PFSK-1 (cell line): ENCODE results near the gene CIAO2B.

Experiments used
- FOXP2 ChIP-seq: optimal IDR thresholded peaks from 2 replicates; pipeline ENCODE3; 2011; ENCODE audit warnings: borderline replicate concordance, control low read depth, inconsistent platforms; ENCODE audit not compliant: insufficient read depth; ENCODE audit errors: extremely low read length, extremely low read depth
- POLR2AphosphoS5 ChIP-seq: IDR thresholded peaks from 2 replicates; pipeline ENCODE4 v1.6.1; 2012; ENCODE audit warnings: low read depth, mild to moderate bottlenecking, control low read depth, low read length, moderate library complexity
- SIN3A ChIP-seq: IDR thresholded peaks from 2 replicates; pipeline ENCODE4 v1.6.1; 2012; ENCODE audit warnings: mild to moderate bottlenecking, low read length, moderate library complexity, borderline replicate concordance; ENCODE audit not compliant: insufficient read depth
- TAF1 ChIP-seq: IDR thresholded peaks from 2 replicates; pipeline ENCODE4 v1.6.1; 2012; ENCODE audit warnings: low read length, control low read depth, borderline replicate concordance; ENCODE audit not compliant: insufficient read depth
- TF ChIP-seq, protein P1 (sequence below), 2 experiments: IDR thresholded peaks; 2 replicates each; pipeline versions ENCODE4 v1.6.1 to v1.8.0; 2011 to 2012; ENCODE audit warnings: low read depth in 2 of 2, low read length in 2 of 2, control low read depth in 1 of 2, inconsistent platforms in 1 of 2, mild to moderate bottlenecking in 1 of 2, moderate library complexity in 1 of 2; ENCODE audit not compliant: insufficient read depth in 1 of 2

The CIAO2B gene

DNA sequence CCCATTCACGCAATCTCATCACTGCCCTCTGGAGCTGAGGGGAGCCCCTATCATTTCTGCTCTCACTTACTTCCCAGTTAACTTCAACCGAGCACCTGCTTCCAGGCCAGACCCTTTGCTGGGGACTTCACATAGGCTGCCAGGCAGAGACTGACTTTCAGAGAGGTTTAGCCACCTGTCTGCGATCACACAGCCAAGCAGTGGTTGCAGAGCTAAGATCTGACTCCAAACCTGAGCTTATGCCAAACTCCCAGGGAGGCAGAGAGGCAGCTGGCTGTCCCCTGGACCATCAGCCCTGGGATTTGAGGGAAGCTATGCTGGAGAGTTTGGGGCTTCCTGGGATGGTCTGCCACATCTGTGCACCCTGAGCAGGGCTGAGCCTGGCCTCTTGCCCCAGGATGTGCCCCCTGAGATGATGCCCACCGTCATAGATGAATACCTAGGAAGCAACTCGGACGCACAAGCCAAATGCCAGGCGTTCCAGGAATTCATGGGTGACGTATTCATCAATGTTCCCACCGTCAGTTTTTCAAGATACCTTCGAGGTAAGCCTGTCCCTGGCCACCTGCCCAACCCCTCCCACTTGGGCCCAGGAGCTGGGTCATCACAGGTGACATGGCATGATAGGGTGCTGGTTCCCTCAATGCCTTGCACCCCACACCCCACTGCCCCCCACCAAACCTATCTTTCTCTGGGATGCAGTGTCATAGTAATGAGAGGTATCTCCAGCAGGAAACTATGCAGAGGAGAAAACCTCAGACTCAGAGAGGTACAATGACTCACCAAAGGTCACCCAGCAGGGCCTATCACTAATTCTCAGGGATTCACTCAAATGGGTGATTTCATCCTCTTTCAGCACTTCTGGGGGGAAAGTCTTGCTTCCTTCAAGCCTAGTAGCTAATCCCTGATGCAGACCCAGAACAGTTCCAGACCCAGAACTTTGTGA is 36.8 kb upstream of the CIAO2B start:
- TF ChIP-seq SIN3A (no peak), FOXP2 (no peak), TAF1 (no peak), POLR2AphosphoS5 (no peak)
- TF ChIP-seq, protein P1, sequence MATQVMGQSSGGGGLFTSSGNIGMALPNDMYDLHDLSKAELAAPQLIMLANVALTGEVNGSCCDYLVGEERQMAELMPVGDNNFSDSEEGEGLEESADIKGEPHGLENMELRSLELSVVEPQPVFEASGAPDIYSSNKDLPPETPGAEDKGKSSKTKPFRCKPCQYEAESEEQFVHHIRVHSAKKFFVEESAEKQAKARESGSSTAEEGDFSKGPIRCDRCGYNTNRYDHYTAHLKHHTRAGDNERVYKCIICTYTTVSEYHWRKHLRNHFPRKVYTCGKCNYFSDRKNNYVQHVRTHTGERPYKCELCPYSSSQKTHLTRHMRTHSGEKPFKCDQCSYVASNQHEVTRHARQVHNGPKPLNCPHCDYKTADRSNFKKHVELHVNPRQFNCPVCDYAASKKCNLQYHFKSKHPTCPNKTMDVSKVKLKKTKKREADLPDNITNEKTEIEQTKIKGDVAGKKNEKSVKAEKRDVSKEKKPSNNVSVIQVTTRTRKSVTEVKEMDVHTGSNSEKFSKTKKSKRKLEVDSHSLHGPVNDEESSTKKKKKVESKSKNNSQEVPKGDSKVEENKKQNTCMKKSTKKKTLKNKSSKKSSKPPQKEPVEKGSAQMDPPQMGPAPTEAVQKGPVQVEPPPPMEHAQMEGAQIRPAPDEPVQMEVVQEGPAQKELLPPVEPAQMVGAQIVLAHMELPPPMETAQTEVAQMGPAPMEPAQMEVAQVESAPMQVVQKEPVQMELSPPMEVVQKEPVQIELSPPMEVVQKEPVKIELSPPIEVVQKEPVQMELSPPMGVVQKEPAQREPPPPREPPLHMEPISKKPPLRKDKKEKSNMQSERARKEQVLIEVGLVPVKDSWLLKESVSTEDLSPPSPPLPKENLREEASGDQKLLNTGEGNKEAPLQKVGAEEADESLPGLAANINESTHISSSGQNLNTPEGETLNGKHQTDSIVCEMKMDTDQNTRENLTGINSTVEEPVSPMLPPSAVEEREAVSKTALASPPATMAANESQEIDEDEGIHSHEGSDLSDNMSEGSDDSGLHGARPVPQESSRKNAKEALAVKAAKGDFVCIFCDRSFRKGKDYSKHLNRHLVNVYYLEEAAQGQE (IDR thresholded peaks at IDR 0.05; ENCODE audit: insufficient read depth in 1 of 2, low read depth in 2 of 2, low read length in 2 of 2) = no peak

DNA sequence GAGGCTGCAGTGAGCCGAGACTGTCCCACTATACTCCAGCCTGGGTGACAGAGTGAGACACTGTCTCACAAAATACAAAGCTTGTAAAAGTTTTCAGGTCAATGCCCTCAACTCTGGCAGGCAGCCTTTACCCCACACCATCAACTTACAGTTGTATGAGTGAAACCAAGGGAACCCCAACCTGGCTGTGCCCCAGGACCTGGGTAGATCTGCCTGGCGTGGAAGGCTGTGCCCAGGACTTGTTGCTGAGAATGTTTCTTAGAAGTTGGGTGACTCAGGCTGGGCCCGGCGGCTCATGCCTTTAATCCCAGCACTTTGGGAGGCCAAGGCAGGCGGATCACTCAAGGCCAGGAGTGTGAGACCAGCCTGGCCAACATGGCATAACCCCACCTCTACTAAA is 34.6 kb upstream of the CIAO2B start:
- TF ChIP-seq SIN3A = no peak
- TF ChIP-seq, protein P1 (IDR thresholded peaks at IDR 0.05; ENCODE audit: insufficient read depth in 1 of 2, low read depth in 2 of 2, low read length in 2 of 2) = no peak
- TF ChIP-seq POLR2AphosphoS5 = no peak
- no peak for TF ChIP-seq TAF1
- no peak for TF ChIP-seq FOXP2

DNA sequence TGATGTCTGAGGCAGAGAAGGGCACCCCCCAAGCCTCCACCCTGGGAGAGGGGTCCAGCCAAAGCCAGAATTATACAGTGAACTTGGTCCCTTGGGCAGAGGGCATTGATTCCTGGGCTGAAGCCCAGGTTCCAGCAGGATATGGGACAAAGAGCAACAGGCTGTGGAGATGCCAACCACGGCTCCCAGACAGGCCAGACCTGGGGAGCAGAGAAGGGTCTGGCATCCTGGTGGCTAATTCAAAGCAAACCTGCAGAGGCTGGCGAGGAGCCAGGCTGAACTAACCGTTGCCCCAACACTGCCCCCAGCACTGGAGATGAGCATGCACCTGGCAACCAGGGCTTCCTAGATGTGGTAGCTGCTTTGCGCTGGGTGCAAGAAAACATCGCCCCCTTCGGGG is 29.8 kb upstream of the CIAO2B start:
- no peak for TF ChIP-seq FOXP2
- TF ChIP-seq, protein P1 (IDR thresholded peaks at IDR 0.05; ENCODE audit: insufficient read depth in 1 of 2, low read depth in 2 of 2, low read length in 2 of 2) = no peak
- no peak for TF ChIP-seq TAF1
- no peak for TF ChIP-seq POLR2AphosphoS5
- no peak for TF ChIP-seq SIN3A

DNA sequence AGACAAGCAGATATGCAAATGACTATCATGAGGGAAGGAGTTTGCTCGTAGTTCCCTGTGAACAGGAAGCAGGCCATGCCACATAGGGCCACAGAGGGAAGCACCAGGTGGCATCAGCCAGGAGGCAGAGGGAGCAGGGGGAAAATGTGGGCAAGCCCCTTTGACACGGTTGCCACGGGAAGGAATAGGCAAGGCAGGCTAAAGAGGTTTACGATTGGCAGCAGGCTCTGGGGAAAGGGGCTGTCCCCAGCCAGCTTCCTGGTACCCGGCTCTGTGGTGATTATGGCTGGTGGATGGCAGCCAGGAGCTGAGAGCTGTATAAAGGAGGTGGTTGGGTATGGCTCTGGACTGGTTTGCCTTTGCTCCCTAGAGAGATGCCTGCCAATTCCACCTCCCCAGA is 27.7 kb upstream of the CIAO2B start:
- no peak for TF ChIP-seq POLR2AphosphoS5
- no peak for TF ChIP-seq TAF1
- TF ChIP-seq FOXP2 = no peak
- TF ChIP-seq SIN3A = no peak
- TF ChIP-seq, protein P1 (IDR thresholded peaks at IDR 0.05; ENCODE audit: insufficient read depth in 1 of 2, low read depth in 2 of 2, low read length in 2 of 2) = no peak
